HepG2 (cell line): Measurements from ENCODE around the gene MYOM1. TPM values are rescaled to one million over a fixed set of nuclear protein-coding genes. Genes with fewer than 3 reads are reported as not detected.

Experiments
- ATAC-seq: fragments of 200-7000 bp; cut with Tn5 transposase; 3 replicates; pipeline ENCODE4 v1.9.1; 2020; ENCODE audit warnings: mild to moderate bottlenecking, moderate library complexity
- BruUV-seq: library from RNA; stranded (reverse); fragments of 400-500 nt; replicated peaks from 2 replicates; lab custom pipeline; 2021; lab: Mats Ljungman, UMichigan
- CTCF ChIA-PET: fragments of 300-600 bp; formaldehyde crosslinking; extraction: SDS; loops from one replicate; lab custom pipeline; 2021; ENCODE audit warnings: low total read pairs, inconsistent platforms, low intra/inter-chr PET ratio; lab: Yijun Ruan, JAX
- POLR2A ChIA-PET: fragments of 350-600 bp; sonication (Branson Sonifier 250); formaldehyde crosslinking; loops from one replicate; lab custom pipeline; 2020; ENCODE audit warnings: antibody characterized with exemption, inconsistent platforms; lab: Yijun Ruan, JAX
- DNase-seq: peaks from one replicate; pipeline ENCODE4 v3.0.0-alpha.2; 2015; ENCODE audit warnings: low spot score
- FAIRE-seq: peaks from 3 replicates; lab custom pipeline; 2011; peaks lifted over from hg19 to GRCh38; lab: Jason Lieb, UNC
- H2AFZ ChIP-seq: one replicate; pipeline ENCODE4 v1.6.1; 2011; ENCODE audit warnings: low read length, inconsistent platforms
- H3K27ac ChIP-seq: fragments of 300-600 bp; 3 replicates; pipeline ENCODE4 v1.8.0; 2011; ENCODE audit warnings: mixed run types, mild to moderate bottlenecking, mixed read lengths, low read length, inconsistent platforms; ENCODE audit not compliant: insufficient read depth; ENCODE audit errors: extremely low read length
- H3K27me3 ChIP-seq, 2 experiments: fragments of 200-600 bp in 1 of 2; 2 replicates in 1 of 2; 3 replicates in 1 of 2; pipeline versions ENCODE4 v1.6.0 to v1.8.0; 2011; ENCODE audit warnings: low read length in 2 of 2, mild to moderate bottlenecking in 2 of 2, moderate library complexity in 2 of 2, inconsistent platforms in 1 of 2; ENCODE audit not compliant: insufficient read depth in 2 of 2, control insufficient read depth in 1 of 2
- H3K36me3 ChIP-seq, 2 experiments: fragments of 200-600 bp in 1 of 2; replicated peaks in 1 of 2; 2 replicates in 1 of 2; 3 replicates in 1 of 2; pipeline versions ENCODE4 v1.5.1 to v1.8.0; 2011; ENCODE audit warnings: low read length in 2 of 2, inconsistent platforms in 1 of 2; ENCODE audit not compliant: insufficient read depth in 2 of 2, control insufficient read depth in 1 of 2
- H3K4me1 ChIP-seq: 2 replicates; pipeline ENCODE4 v1.5.1; 2012; ENCODE audit warnings: low read length, inconsistent platforms; ENCODE audit not compliant: insufficient read depth
- H3K4me2 ChIP-seq: 2 replicates; pipeline ENCODE4 v1.6.0; 2011; ENCODE audit warnings: low read depth, low read length, inconsistent platforms
- H3K4me3 ChIP-seq, 3 experiments: fragments of 200-600 bp in 1 of 3; sonication (generic), shearing (Covaris generic) in 1 of 3; replicated peaks in 1 of 3; 2 replicates each; pipeline ENCODE4 v1.5.1; 2011 to 2016; ENCODE audit warnings: low read length in 3 of 3, inconsistent platforms in 2 of 3, low read depth in 2 of 3, mild to moderate bottlenecking in 2 of 3, control low read depth in 1 of 3, mixed read lengths in 1 of 3; ENCODE audit not compliant: insufficient read depth in 1 of 3
- H3K79me2 ChIP-seq: one replicate; pipeline ENCODE4 v1.6.1; 2011; ENCODE audit warnings: low read length, inconsistent platforms; ENCODE audit not compliant: insufficient read depth
- H3K9ac ChIP-seq: 2 replicates; pipeline ENCODE4 v1.6.0; 2011; ENCODE audit warnings: mild to moderate bottlenecking, low read depth, low read length, inconsistent platforms; ENCODE audit not compliant: insufficient read depth
- H3K9me3 ChIP-seq: 2 replicates; pipeline ENCODE4 v1.5.1; 2012; ENCODE audit warnings: mild to moderate bottlenecking, low read length
- H4K20me1 ChIP-seq: 2 replicates; pipeline ENCODE4 v1.6.0; 2011; ENCODE audit warnings: inconsistent platforms, mild to moderate bottlenecking, low read length, moderate library complexity; ENCODE audit not compliant: insufficient read depth
- ATF1 ChIP-seq: IDR thresholded peaks from 2 replicates; pipeline ENCODE4 v1.6.1; 2016; ENCODE audit warnings: mild to moderate bottlenecking, control low read depth
- ELF3 ChIP-seq: IDR thresholded peaks from 2 replicates; pipeline ENCODE4 v1.6.1; 2016; ENCODE audit warnings: missing genetic modification reagents, missing compliant biosample characterization
- FOXP4 ChIP-seq: sonication (generic); formaldehyde crosslinking; IDR thresholded peaks from 2 replicates; pipeline ENCODE4 v1.4.0; 2020; ENCODE audit warnings: missing genetic modification reagents
- IRF2 ChIP-seq: IDR thresholded peaks from 2 replicates; pipeline ENCODE4 v1.6.1; 2018; ENCODE audit warnings: missing genetic modification reagents, missing compliant biosample characterization
- MED1 ChIP-seq: sonication (generic); formaldehyde crosslinking; IDR thresholded peaks from 2 replicates; pipeline ENCODE4 v1.4.0; 2020; ENCODE audit warnings: missing genetic modification reagents
- MXI1 ChIP-seq: IDR thresholded peaks from 3 replicates; pipeline ENCODE4 v1.6.1; 2012; ENCODE audit warnings: low read depth, low read length, inconsistent platforms, borderline replicate concordance
- NFIC ChIP-seq: IDR thresholded peaks from 2 replicates; pipeline ENCODE4 v1.6.1; 2012; ENCODE audit warnings: mild to moderate bottlenecking, low read length, inconsistent platforms
- RAD51 ChIP-seq: fragments of 450-650 bp; IDR thresholded peaks from 2 replicates; pipeline ENCODE4 v1.6.1; 2016; ENCODE audit warnings: borderline replicate concordance
- RFXAP ChIP-seq: sonication (generic); formaldehyde crosslinking; IDR thresholded peaks from 2 replicates; pipeline ENCODE4 v1.4.0; 2020; ENCODE audit warnings: missing genetic modification reagents, borderline replicate concordance
- STAT6 ChIP-seq: sonication (generic); formaldehyde crosslinking; IDR thresholded peaks from 2 replicates; pipeline ENCODE4 v1.4.0; 2020; ENCODE audit warnings: missing genetic modification reagents, mild to moderate bottlenecking, borderline replicate concordance
- ZFX ChIP-seq: sonication (generic); formaldehyde crosslinking; IDR thresholded peaks from 2 replicates; pipeline ENCODE4 v1.4.0; 2020; ENCODE audit warnings: mild to moderate bottlenecking, low read depth, missing genetic modification reagents, moderate library complexity
- ZFY ChIP-seq: sonication (generic); formaldehyde crosslinking; IDR thresholded peaks from 2 replicates; pipeline ENCODE4 v1.4.0; 2020; ENCODE audit warnings: missing genetic modification reagents
- ZNF354B ChIP-seq: sonication (generic); formaldehyde crosslinking; IDR thresholded peaks from 2 replicates; pipeline ENCODE4 v1.8.0; 2022; ENCODE audit warnings: mild to moderate bottlenecking, missing genetic modification reagents
- ZNF441 ChIP-seq: sonication (generic); formaldehyde crosslinking; IDR thresholded peaks from 2 replicates; pipeline ENCODE4 v1.7.0; 2021; ENCODE audit warnings: missing genetic modification reagents, borderline replicate concordance
- ZNF510 ChIP-seq: sonication (generic); formaldehyde crosslinking; IDR thresholded peaks from 2 replicates; pipeline ENCODE4 v1.4.0; 2020; ENCODE audit warnings: low read depth, mild to moderate bottlenecking, missing genetic modification reagents
- ZNF569 ChIP-seq: sonication (generic); formaldehyde crosslinking; IDR thresholded peaks from 2 replicates; pipeline ENCODE4 v1.5.0; 2020; ENCODE audit warnings: mild to moderate bottlenecking, missing genetic modification reagents, moderate library complexity, borderline replicate concordance
- ZSCAN22 ChIP-seq: sonication (generic); formaldehyde crosslinking; IDR thresholded peaks from 2 replicates; pipeline ENCODE4 v1.4.0; 2020; ENCODE audit warnings: mild to moderate bottlenecking, missing genetic modification reagents
- WGBS: methylation state at CpG from one replicate; pipeline ENCODE4 v1.1.6; 2017; ENCODE audit warnings: low lambda C conversion rate; 5-methylcytosine and 5-hydroxymethylcytosine counted together
- in situ Hi-C: cut with HindIII; loops from 2 replicates; pipeline ENCODE4 v1.10.0; 2017; ENCODE audit warnings: low pct_unique_long_range_greater_than_20kb; ENCODE audit not compliant: extremely low pct_ligation_motif_present
- intact Hi-C: fragments of 100-400 bp; cut with micrococcal nuclease; formaldehyde crosslinking; loops from one replicate; pipeline ENCODE4 v1.10.0; 2022; ENCODE audit not compliant: unreplicated experiment
- polyA plus RNA-seq, 8 experiments: library from polyadenylated mRNA; depleted of rRNA in 3 of 8; stranded (reverse) in 7 of 8; unstranded in 1 of 8; fragments of >200 nt; fragmentation: Illumina TruSeq in 4 of 8; extraction: Trizol in 4 of 8; gene quantifications; 2 replicates each; pipeline versions ENCODE4 v1.2.1 to v1.2.3, GENCODE V29; 2011 to 2016; ENCODE audit warnings: low read depth in 4 of 8, missing spikeins in 1 of 8, mixed read lengths in 1 of 8; ENCODE audit not compliant: insufficient read depth in 1 of 8
- total RNA-seq, 5 experiments: library from RNA; depleted of rRNA; stranded (reverse); fragments of >200 nt; fragmentation: Illumina TruSeq; extraction: Trizol; gene quantifications; 2 replicates each; pipeline ENCODE4 v1.2.3, GENCODE V29; 2016; ENCODE audit warnings: low read depth in 1 of 5

The MYOM1 gene
- total and polyA plus RNA-seq, 2 of the 13 experiments (the other 11 are each of a cell fraction or from before 2014, with no cell fraction given) = 0.46 to 0.98 TPM

GRCh38 chr18:3027370-3027891, 192.3 kb downstream of the MYOM1 start:
- DNase-seq (no peak), FAIRE-seq (no peak), ATAC-seq (peak; percentile 65)
- in situ Hi-C loops = loop anchor here (25.0 kb wide), 1 partner anchor 585 kb away; no protein-coding TSS in a partner anchor
- Histone ChIP-seq H4K20me1 (no peaks in the 10 kb centered on the region), H3K4me3 (peak overlapping the region; percentile 45 to 65 (median 56)), H3K9me3 (no peaks in the 10 kb centered on the region), H3K4me2 (peak overlapping the region; percentile 90), H3K27me3 (no peaks in the 10 kb centered on the region), H3K4me1 (peaks cover 64% of the 10 kb centered on the region), H3K79me2 (no peaks in the 10 kb centered on the region), H3K9ac (peak overlapping the region; percentile 83), H2AFZ (no peak overlapping the region), H3K36me3 (no peaks in the 10 kb centered on the region), H3K27ac (peak overlapping the region; percentile 89)
- POLR2A ChIA-PET = interaction anchor here (0.6 to 3.1 kb wide), 8 partner anchors 10 to 191 kb away, joined by 3 to 26 read pairs (median 4); no protein-coding TSS in a partner anchor
- intact Hi-C loops = loop anchor here (5.0 kb wide), 1 partner anchor 35 kb away; no protein-coding TSS in a partner anchor
- CTCF ChIA-PET = no interaction called here
- TF ChIP-seq MED1 (CRISPR knock-in tag) (peak; percentile 28; the same call in 1 of the 2 replicates), ZFY (CRISPR knock-in tag) (0 out of 2 replicates have a peak, but pooled peaks have one; percentile 27), ATF1 (CRISPR knock-in tag) (no peak), IRF2 (CRISPR knock-in tag) (0 out of 2 replicates have a peak, but pooled peaks have one; percentile 40), ZNF441 (0 out of 2 replicates have a peak, but pooled peaks have one; percentile 4), ZNF569 (no peak), FOXP4 (0 out of 2 replicates have a peak, but pooled peaks have one; percentile 21), STAT6 (CRISPR knock-in tag) (0 out of 2 replicates have a peak, but pooled peaks have one; percentile 17), ZNF354B (CRISPR knock-in tag) (0 out of 2 replicates have a peak, but pooled peaks have one; percentile 40), ELF3 (0 out of 2 replicates have a peak, but pooled peaks have one; percentile 4), MXI1 (no peak), RAD51 (no peak), ZSCAN22 (CRISPR knock-in tag) (0 out of 2 replicates have a peak, but pooled peaks have one; percentile 33), RFXAP (CRISPR knock-in tag) (0 out of 2 replicates have a peak, but pooled peaks have one; percentile 35), NFIC (0 out of 2 replicates have a peak, but pooled peaks have one; percentile 5), ZNF510 (0 out of 2 replicates have a peak, but pooled peaks have one; percentile 48), ZFX (CRISPR knock-in tag) (peak; percentile 10; the same call in 1 of the 2 replicates)
- BruUV-seq = no TSS peak
- WGBS = 19% methylated on average over 11 of the region's 11 CpGs
